HAP-1 (cell line): ENCODE data around the gene HCAR2.
"Not testable (repeated sequence)": the region's sequence is repeated elsewhere in the genome, so short reads cannot be mapped to it uniquely, and the experiment has no call there.

ENCODE experiments used
- DNase-seq, 2 experiments: peaks; one replicate each; pipeline ENCODE4 v3.0.0-alpha.2; 2016 to 2020; ENCODE audit warnings: low spot score in 2 of 2
- H3K27me3 ChIP-seq: fragments of 250-450 bp; sonication (Bioruptor Pico); 2 replicates; pipeline ENCODE4 v1.5.1; 2020; ENCODE audit warnings: low read depth, mild to moderate bottlenecking, moderate library complexity
- H3K36me3 ChIP-seq: fragments of 250-450 bp; sonication (Bioruptor Pico); replicated peaks from 2 replicates; pipeline ENCODE4 v1.5.1; 2020; ENCODE audit warnings: mild to moderate bottlenecking
- H3K4me1 ChIP-seq: fragments of 250-450 bp; sonication (Bioruptor Pico); 2 replicates; pipeline ENCODE4 v1.5.1; 2020; ENCODE audit warnings: mild to moderate bottlenecking
- H3K4me3 ChIP-seq: fragments of 250-450 bp; sonication (Bioruptor Pico); 2 replicates; pipeline ENCODE4 v1.5.1; 2020; ENCODE audit warnings: mild to moderate bottlenecking, moderate library complexity
- H3K9me3 ChIP-seq: fragments of 250-450 bp; sonication (Bioruptor Pico); 2 replicates; pipeline ENCODE4 v1.5.1; 2020; ENCODE audit warnings: mild to moderate bottlenecking, moderate library complexity
- in situ Hi-C: fragments of 300-500 bp; cut with MboI; formaldehyde crosslinking; loops from 3 replicates; pipeline ENCODE4 v1.14.3; 2020; ENCODE audit warnings: low sequenced_read_pairs, inconsistent platforms, mixed read lengths

HCAR2 gene

DNA sequence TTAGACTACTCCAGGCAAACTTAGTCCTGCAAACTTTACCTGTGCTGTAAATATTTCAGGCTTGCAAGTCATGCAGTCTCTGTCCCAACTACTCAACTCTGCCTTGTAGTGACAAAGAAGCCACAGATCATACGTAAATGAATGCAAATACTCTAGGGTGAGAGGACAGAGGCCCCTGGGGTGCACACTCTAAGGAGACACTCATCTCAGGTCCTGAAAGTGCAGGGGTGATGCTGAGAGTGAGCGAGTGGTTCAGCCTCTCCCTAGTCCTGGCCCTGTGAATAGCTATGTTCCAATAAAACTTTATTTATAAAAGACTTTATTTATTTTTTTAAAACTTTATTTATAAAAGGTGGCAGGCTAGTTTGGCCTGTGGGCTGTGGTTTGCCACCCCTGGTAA lies 34.9 kb downstream of the HCAR2 start:
- in situ Hi-C loops, result no loop called here
- no peaks in the 10 kb centered on the region for H3K27me3 ChIP-seq
- no peaks in the 10 kb centered on the region for H3K9me3 ChIP-seq
- H3K4me3 ChIP-seq, result no peak overlapping the region
- peaks cover 4% of the 10 kb centered on the region for H3K4me1 ChIP-seq
- no peak for DNase-seq
- no peaks in the 10 kb centered on the region for H3K36me3 ChIP-seq

DNA sequence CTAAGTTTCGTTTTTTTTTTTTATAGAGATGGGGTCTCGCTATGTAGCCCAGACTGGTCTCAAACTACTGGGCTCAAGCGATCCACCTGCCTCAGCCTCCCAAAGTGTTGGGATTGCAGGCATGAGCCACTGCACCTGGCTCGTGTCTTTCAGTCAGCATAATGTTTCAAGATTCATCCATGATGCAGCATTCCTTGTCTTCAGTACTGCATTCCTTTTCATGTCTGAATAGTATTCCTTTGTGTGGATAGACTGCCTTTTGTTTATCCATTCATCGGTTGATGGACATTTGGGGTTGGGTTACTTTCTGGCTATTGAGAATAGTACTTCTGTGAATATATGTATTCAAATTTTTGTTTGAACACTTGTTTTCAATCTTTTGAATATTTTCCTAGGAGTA lies 37.4 kb downstream of the HCAR2 start:
- Histone ChIP-seq H3K4me3 (no peak overlapping the region), H3K36me3 (no peaks in the 10 kb centered on the region), H3K9me3 (no peaks in the 10 kb centered on the region), H3K4me1 (no peaks in the 10 kb centered on the region), H3K27me3 (no peaks in the 10 kb centered on the region)
- in situ Hi-C loops, result no loop called here
- DNase-seq, result no peak

DNA sequence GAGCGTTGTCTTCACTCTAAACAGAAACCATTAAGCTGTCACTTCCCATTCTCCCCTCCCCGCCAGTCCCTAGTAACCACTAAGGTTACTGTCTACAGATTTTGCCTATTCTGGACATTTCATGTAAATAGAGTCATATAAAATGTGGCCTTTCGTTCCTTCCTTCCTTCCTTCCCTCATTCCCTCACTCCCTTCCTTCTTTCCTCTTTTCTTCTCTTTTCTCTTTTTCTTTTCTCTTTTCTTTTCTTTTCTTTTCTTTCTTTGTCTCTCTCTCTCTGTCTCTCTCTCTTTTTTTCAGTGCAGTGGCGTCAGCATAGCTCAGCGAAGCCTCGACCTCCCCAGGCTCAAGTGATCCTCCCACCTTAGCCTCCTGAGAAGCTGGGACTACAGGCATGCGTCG lies 37.8 kb downstream of the HCAR2 start:
- Histone ChIP-seq H3K27me3 (no peaks in the 10 kb centered on the region), H3K4me3 (no peak overlapping the region), H3K4me1 (no peaks in the 10 kb centered on the region), H3K36me3 (no peaks in the 10 kb centered on the region), H3K9me3 (no peaks in the 10 kb centered on the region)
- in situ Hi-C loops, result no loop called here
- no peak for DNase-seq

DNA sequence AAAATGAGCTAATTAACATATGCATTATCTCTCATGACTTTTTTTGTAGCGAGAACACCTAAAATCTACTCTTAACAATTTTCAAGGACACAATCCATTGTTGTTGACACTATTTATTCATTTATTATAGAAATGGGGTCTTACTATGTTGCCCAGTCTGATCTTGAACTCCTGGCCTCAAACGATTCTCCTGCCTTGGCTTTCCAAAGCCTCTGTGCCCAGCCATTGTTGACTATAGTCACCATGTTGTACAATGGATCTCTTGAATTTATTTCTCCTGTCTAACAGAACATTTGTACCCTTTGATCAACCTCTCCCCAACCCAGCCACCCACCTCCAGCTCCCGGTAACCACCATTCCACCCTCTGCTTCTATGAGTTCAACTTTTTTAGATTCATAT lies 41.2 kb downstream of the HCAR2 start:
- no peak for DNase-seq
- in situ Hi-C loops, result no loop called here

DNA sequence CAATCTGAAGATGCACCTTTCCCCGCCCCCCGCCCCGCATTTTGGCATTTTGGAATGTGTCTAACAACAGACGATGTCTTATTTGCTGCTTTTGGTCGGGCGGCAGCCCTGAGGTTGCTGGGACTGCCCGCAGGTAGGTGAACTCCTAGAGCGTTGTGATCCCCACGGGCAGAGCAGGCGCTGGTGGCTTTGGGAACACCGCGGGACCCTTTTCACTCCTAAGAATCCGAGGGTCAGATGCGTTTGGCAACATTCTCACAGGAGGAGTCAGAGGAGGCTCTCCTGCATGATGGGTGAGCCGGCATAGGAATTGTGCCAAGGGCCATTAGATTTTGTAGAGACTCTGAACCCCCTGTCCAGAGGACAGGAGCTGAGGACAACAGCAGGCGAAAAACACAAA lies 41.9 kb downstream of the HCAR2 start:
- Histone ChIP-seq H3K4me1 (no peaks in the 10 kb centered on the region), H3K27me3 (no peaks in the 10 kb centered on the region), H3K36me3 (no peaks in the 10 kb centered on the region), H3K9me3 (no peaks in the 10 kb centered on the region), H3K4me3 (no peak overlapping the region)
- in situ Hi-C loops, result no loop called here
- DNase-seq, result no peak

More for the DNA sequence above, 41.2 kb downstream of the HCAR2 start:
- H3K9me3 ChIP-seq, result no peaks in the 10 kb centered on the region
- no peak overlapping the region for H3K4me3 ChIP-seq
- no peaks in the 10 kb centered on the region for H3K36me3 ChIP-seq
- H3K27me3 ChIP-seq, result no peaks in the 10 kb centered on the region
- H3K4me1 ChIP-seq, result no peaks in the 10 kb centered on the region

DNA sequence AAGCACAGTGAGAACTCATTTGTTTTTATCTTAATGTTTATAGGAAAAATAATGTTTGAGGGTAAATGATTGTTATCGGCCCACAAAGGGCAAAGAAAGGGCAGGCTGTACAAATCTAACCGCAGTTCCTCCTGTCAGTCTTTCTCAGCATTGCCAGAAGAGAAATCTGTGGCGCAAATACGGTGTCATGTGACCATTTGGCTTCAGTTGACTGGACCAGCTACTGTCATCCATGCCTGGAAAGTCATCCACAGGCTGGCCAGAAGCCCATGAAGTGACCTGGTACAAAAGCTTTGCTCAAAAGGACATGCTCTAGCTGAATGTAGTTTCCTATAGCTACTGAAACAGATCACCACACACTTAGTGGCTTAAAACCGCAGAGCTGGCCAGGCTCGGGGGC lies 43.6 kb downstream of the HCAR2 start:
- Histone ChIP-seq H3K36me3 (no peaks in the 10 kb centered on the region), H3K4me3 (no peak overlapping the region), H3K9me3 (no peaks in the 10 kb centered on the region), H3K27me3 (no peaks in the 10 kb centered on the region), H3K4me1 (no peaks in the 10 kb centered on the region)
- in situ Hi-C loops, result no loop called here
- no peak for DNase-seq

DNA sequence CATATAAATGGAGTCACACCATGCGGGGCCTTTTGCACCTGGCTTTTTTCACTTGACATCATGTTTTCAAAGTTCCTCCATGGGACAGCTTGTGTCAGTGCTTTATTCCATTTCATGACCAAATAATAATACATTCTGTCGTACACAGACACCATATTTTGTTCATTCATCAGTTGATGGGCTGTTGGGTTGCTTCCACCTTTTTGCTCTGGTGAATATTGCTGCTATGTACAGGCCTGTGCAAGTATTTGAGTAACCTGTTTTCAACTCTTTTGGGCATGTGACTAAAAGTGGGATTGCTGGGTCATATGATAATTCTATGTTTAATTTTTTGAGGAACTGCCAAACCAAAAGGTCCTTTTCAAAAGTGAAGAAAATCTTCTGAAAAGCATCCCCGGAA lies 46.9 kb downstream of the HCAR2 start:
- Histone ChIP-seq H3K4me3 (no peak overlapping the region), H3K9me3 (no peaks in the 10 kb centered on the region), H3K27me3 (no peaks in the 10 kb centered on the region), H3K36me3 (no peaks in the 10 kb centered on the region), H3K4me1 (no peaks in the 10 kb centered on the region)
- in situ Hi-C loops, result no loop called here
- DNase-seq, result no peak

DNA sequence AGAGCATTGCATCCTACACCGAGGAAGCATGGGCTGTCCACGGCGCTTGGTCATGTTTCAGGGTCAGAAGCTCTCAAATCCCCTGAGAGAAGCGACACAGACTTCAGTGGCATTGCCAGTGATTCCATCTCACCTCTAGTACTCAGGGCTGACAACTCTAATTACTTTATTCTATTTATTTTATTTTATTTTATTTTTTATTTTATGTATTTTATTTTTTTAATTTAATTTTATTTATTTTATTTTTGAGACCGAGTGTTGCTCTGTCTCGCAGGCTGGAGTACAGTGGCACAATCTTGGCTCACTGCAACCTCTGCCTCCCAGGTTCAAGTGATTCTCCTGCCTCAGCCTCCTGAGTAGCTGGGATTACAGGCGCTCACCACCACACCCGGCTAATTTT lies 49.9 kb downstream of the HCAR2 start:
- DNase-seq, H3K4me1 ChIP-seq, in situ Hi-C loops, H3K4me3 ChIP-seq, H3K9me3 ChIP-seq, H3K36me3 ChIP-seq, H3K27me3 ChIP-seq: not testable (repeated sequence)

DNA sequence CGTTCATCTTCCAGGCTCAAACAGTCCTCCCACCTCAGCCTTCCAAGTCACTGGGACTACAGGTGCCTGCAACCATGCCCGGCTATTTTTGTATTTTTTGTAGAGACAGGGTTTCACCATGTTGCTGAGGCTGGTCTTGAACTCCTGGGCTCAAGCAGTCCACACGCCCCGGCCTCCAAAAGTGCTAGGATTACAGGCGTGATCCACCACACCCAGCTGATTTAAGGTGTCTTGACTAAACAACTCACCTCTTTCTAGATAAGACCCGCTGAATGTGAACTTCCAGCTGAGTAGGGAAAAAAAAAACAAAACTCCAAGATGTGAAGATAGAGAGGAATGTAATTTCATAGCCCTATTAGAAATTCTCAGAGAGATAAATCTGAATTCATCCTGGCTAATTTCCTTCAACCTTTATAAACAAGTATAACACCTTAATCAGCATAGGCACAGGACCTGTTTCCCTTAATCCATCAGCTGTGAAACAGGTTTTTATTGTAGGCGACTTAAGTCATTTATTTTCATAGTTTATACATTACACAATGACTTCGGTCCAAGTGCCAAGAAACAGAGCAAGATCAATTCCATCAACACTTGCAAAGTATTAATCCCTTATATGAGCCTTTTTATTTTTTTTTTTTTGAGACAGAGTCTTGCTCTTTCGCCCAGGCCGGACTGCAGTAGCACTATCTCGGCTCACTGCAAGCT lies 51.5 kb downstream of the HCAR2 start:
- H3K9me3 ChIP-seq, result no peaks in the 10 kb centered on the region
- H3K36me3 ChIP-seq, result no peaks in the 10 kb centered on the region
- in situ Hi-C loops, result no loop called here
- DNase-seq, result no peak
- no peaks in the 10 kb centered on the region for H3K27me3 ChIP-seq
- H3K4me3 ChIP-seq, result no peak overlapping the region
- H3K4me1 ChIP-seq, result no peaks in the 10 kb centered on the region
